ENCODE results near the gene EBF4.

GRCh38 chr20:2801286-2801728, 108.7 kb downstream of the EBF4 start:
- no peak for TF ChIP-seq CTCF (conservative IDR thresholded peaks at IDR 0.05)
- no peak for TF ChIP-seq ZFX (IDR thresholded peaks at IDR 0.05)

Data from C4-2B (cell line).